ENCODE data around the gene RIMBP3C.
"Not testable (repeated sequence)": the region's sequence is repeated elsewhere in the genome, so short reads cannot be mapped to it uniquely, and the experiment has no call there.

GRCh38 chr22:21550008-21550677 lies 1.1 kb downstream of the RIMBP3C start:
- TF ChIP-seq POLR2A, CTCF (IDR thresholded peaks at IDR 0.05): not testable (repeated sequence)
